H1 (cell line): ENCODE results near the gene CST6. TPM values are rescaled to one million over a fixed set of nuclear protein-coding genes. Genes with fewer than 3 reads are reported as not detected.

ENCODE experiments used
- RAD21 ChIP-seq, 2 experiments: IDR thresholded peaks in 1 of 2; conservative IDR thresholded peaks in 1 of 2; 2 replicates each; pipeline ENCODE4 v1.6.1; 2011; ENCODE audit warnings: low read depth in 2 of 2, low read length in 2 of 2, improper control_type of control experiment in 1 of 2, inconsistent platforms in 1 of 2, mild to moderate bottlenecking in 1 of 2, moderate library complexity in 1 of 2
- SAP30 ChIP-seq: fragments of 300-600 bp; sonication (generic); IDR thresholded peaks from 2 replicates; pipeline ENCODE4 v1.7.1; 2012; ENCODE audit warnings: low read length, moderate library complexity, mild to moderate bottlenecking, inconsistent platforms; ENCODE audit not compliant: insufficient read depth, insufficient replicate concordance
- SIX5 ChIP-seq: IDR thresholded peaks from 2 replicates; pipeline ENCODE4 v1.6.1; 2011; ENCODE audit warnings: mild to moderate bottlenecking, low read depth, low read length
- SRF ChIP-seq: IDR thresholded peaks from 2 replicates; pipeline ENCODE4 v1.6.1; 2011; ENCODE audit warnings: mild to moderate bottlenecking, low read depth, low read length, moderate library complexity
- TAF1 ChIP-seq: IDR thresholded peaks from 2 replicates; pipeline ENCODE4 v1.6.1; 2011; ENCODE audit warnings: mild to moderate bottlenecking, low read depth, low read length
- TBP ChIP-seq: IDR thresholded peaks from 2 replicates; pipeline ENCODE4 v1.6.1; 2011; ENCODE audit warnings: low read depth, low read length, improper control_type of control experiment
- TEAD4 ChIP-seq: IDR thresholded peaks from 2 replicates; pipeline ENCODE4 v1.6.1; 2012; ENCODE audit warnings: low read depth, low read length, inconsistent platforms, mixed read lengths
- polyA plus RNA-seq, 7 experiments: library from polyadenylated mRNA; depleted of rRNA in 3 of 7; stranded (reverse) in 5 of 7; unstranded in 2 of 7; fragments of >200 nt in 5 of 7; fragments of 200-250 nt in 2 of 7; gene quantifications; 1 replicate in 5 of 7; 2 replicates in 1 of 7; 4 replicates in 1 of 7; pipeline versions ENCODE4 v1.2.1 to v1.2.3, GENCODE V29; 2011 to 2013; ENCODE audit warnings: missing spikeins in 2 of 7, mixed read lengths in 2 of 7
- total RNA-seq: library from RNA; stranded (reverse); fragmentation: NEBNext Ultra II Directional; extraction: Animal tissue kit (Norgen Biotek cat#: 25700); gene quantifications from 2 replicates; pipeline ENCODE4 v1.2.1, GENCODE V29; 2021

CST6 gene
- total and polyA plus RNA-seq, 2 of the 8 experiments (the other 6 are each of a cell fraction or from before 2014, with no cell fraction given), result 1.6 to 7.6 TPM

- TF ChIP-seq TBP (no peak), SIX5 (no peak), SRF (no peak), RAD21 (IDR thresholded peaks at IDR 0.05 in 1 of 2, conservative IDR thresholded peaks at IDR 0.05 in 1 of 2; ENCODE audit: low read depth in 2 of 2, low read length in 2 of 2) (no peak), SAP30 (no peak), TAF1 (no peak), TEAD4 (no peak)
- TF ChIP-seq, all 59 proteins: peak for 0
Observed at GRCh38 chr11:66014804-66015453, 3.1 kb downstream of the CST6 start (continued).
